ENCODE results near the gene KCND3. TPM values are rescaled to one million over a fixed set of nuclear protein-coding genes. Genes with fewer than 3 reads are reported as not detected.

Gene KCND3
- total and polyA plus RNA-seq, 2 of the 4 experiments (the other 2 are of a cell fraction), result under 0.01 to 0.03 TPM

GRCh38 chr1:111978695-111979094 is 10.8 kb downstream of the KCND3 start:
- CTCF ChIA-PET, result no interaction called here
- no TSS peak for BruUV-seq (replicated peaks)

More at GRCh38 chr1:111978695-111979094, 10.8 kb downstream of the KCND3 start:
- no peak overlapping the region for H2AK5ac ChIP-seq (ENCODE audit: low read depth, low read length)
- H2BK120ac ChIP-seq (ENCODE audit: low read depth, low read length), result no peak overlapping the region
- DNase-seq, result no peak
- H3K36me3 ChIP-seq (ENCODE audit: control insufficient read depth, insufficient read depth, low read length), result no peaks in the 10 kb centered on the region
- H3K4me3 ChIP-seq (ENCODE audit: insufficient read depth, low read depth, low read length), result no peak overlapping the region
- H3K27ac ChIP-seq (ENCODE audit: insufficient read depth, low read length), result no peak overlapping the region
- H3K23ac ChIP-seq (ENCODE audit: low read depth, low read length), result no peak overlapping the region
- H3K4ac ChIP-seq (ENCODE audit: low read depth, low read length), result no peak overlapping the region
- TF ChIP-seq FOS (IDR thresholded peaks at IDR 0.05; ENCODE audit: low read depth, low read length), result no peak
- no peak for TF ChIP-seq RFX5 (IDR thresholded peaks at IDR 0.05; ENCODE audit: low read depth, low read length)
- TF ChIP-seq MAFK (IDR thresholded peaks at IDR 0.05; ENCODE audit: low read depth, low read length), result no peak
- no peak for TF ChIP-seq CHD1 (IDR thresholded peaks at IDR 0.05; ENCODE audit: low read depth, low read length)
- no peak for TF ChIP-seq MXI1 (IDR thresholded peaks at IDR 0.05; ENCODE audit: borderline replicate concordance, low read depth, low read length)
- TF ChIP-seq, protein P1, sequence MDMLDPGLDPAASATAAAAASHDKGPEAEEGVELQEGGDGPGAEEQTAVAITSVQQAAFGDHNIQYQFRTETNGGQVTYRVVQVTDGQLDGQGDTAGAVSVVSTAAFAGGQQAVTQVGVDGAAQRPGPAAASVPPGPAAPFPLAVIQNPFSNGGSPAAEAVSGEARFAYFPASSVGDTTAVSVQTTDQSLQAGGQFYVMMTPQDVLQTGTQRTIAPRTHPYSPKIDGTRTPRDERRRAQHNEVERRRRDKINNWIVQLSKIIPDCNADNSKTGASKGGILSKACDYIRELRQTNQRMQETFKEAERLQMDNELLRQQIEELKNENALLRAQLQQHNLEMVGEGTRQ (IDR thresholded peaks at IDR 0.05; ENCODE audit: low read depth, low read length), result no peak
- no peak for TF ChIP-seq MAZ (IDR thresholded peaks at IDR 0.05; ENCODE audit: borderline replicate concordance, low read depth, low read length)
- TF ChIP-seq POLR2A (IDR thresholded peaks at IDR 0.05; ENCODE audit: low read depth, low read length), result no peak
- TF ChIP-seq RCOR1 (IDR thresholded peaks at IDR 0.05; ENCODE audit: insufficient replicate concordance, low read length), result no peak
- TF ChIP-seq CTCF (conservative IDR thresholded peaks at IDR 0.05; ENCODE audit: low read depth, low read length), result no peak
- no peak for TF ChIP-seq RAD21 (IDR thresholded peaks at IDR 0.05; ENCODE audit: low read length)
- no peak for TF ChIP-seq CEBPB (IDR thresholded peaks at IDR 0.05; ENCODE audit: low read depth, low read length)
- no peak for TF ChIP-seq NFE2L2 (IDR thresholded peaks at IDR 0.05; ENCODE audit: low read depth, low read length)
- TF ChIP-seq ELK1 (IDR thresholded peaks at IDR 0.05; ENCODE audit: borderline replicate concordance, low read depth, low read length), result no peak
- no peak for TF ChIP-seq SMC3 (IDR thresholded peaks at IDR 0.05; ENCODE audit: low read depth, low read length)
- TF ChIP-seq BHLHE40 (IDR thresholded peaks at IDR 0.05; ENCODE audit: low read depth, low read length), result no peak
- no peak overlapping the region for H3K4me2 ChIP-seq (ENCODE audit: low read depth, low read length)
- no peak overlapping the region for H3K9ac ChIP-seq (ENCODE audit: low read depth, low read length)
- no peak overlapping the region for H3K56ac ChIP-seq (ENCODE audit: extremely low read depth, insufficient read depth, low read length)
- in situ Hi-C loops (cut with MboI; ENCODE audit: low sequenced_read_pairs) (no loop called here), intact Hi-C loops (cut with micrococcal nuclease) (no loop called here), dilution Hi-C loops (cut with HindIII; ENCODE audit: low sequenced_read_pairs, unreplicated experiment) (no loop called here)
- no peaks in the 10 kb centered on the region for H3K79me1 ChIP-seq (ENCODE audit: low read depth in 1 of 2, low read length in 2 of 2)
- no peak overlapping the region for H3K18ac ChIP-seq (ENCODE audit: low read depth, low read length)
- ATAC-seq (ENCODE audit: low read depth), result no peak
- no peak overlapping the region for H4K91ac ChIP-seq (ENCODE audit: insufficient read depth, low read depth, low read length)
- H3K4me1 ChIP-seq (ENCODE audit: control insufficient read depth, insufficient read depth, low read length), result no peaks in the 10 kb centered on the region
- H3K9me1 ChIP-seq (ENCODE audit: insufficient read depth, low read length), result no peaks in the 10 kb centered on the region
- POLR2A ChIA-PET (ENCODE audit: unreplicated experiment), result no interaction called here
- H3K27me3 ChIP-seq (ENCODE audit: control insufficient read depth, insufficient read depth, low read length), result peaks cover 2% of the 10 kb centered on the region
- H3K9me3 ChIP-seq (ENCODE audit: control insufficient read depth, insufficient read depth, low read length), result no peaks in the 10 kb centered on the region
- H3K14ac ChIP-seq (replicated peaks; ENCODE audit: low read depth, low read length), result no peak overlapping the region
- no peak overlapping the region for H2BK5ac ChIP-seq (ENCODE audit: low read depth, low read length, poor library complexity, severe bottlenecking)
- no peak overlapping the region for H4K8ac ChIP-seq (ENCODE audit: low read depth in 2 of 2, low read length in 2 of 2)
- no peak overlapping the region for H2AK9ac ChIP-seq (replicated peaks; ENCODE audit: low read depth, low read length, poor library complexity)
- H2BK20ac ChIP-seq (ENCODE audit: low read depth, low read length), result no peak overlapping the region
- WGBS, 2 experiments (ENCODE audit: extremely low coverage in 2 of 2, insufficient read length in 1 of 2), result no CpG with 5 or more reads among the region's 1 CpG
- no peak overlapping the region for H2BK15ac ChIP-seq (ENCODE audit: low read depth, low read length)
- H4K5ac ChIP-seq (ENCODE audit: low read depth, low read length), result no peak overlapping the region
- no peak overlapping the region for H2AFZ ChIP-seq (replicated peaks; ENCODE audit: low read length, poor library complexity)
- H4K20me1 ChIP-seq (ENCODE audit: insufficient read depth, low read length), result no peaks in the 10 kb centered on the region

Measured in IMR-90 (cell line).